GM10266 (cell line): ENCODE results near the gene PRKAG2.

ENCODE experiments used
- DNase-seq: peaks from one replicate; pipeline ENCODE4 v3.0.0; 2012; ENCODE audit errors: extremely low spot score
- CTCF ChIP-seq: IDR thresholded peaks from 2 replicates; pipeline ENCODE4 v1.5.1; 2012; ENCODE audit warnings: mild to moderate bottlenecking, low read depth; ENCODE audit not compliant: control insufficient read depth, insufficient read depth; ENCODE audit errors: missing control alignments

The PRKAG2 gene

GRCh38 chr7:151834271-151835035 is 42.5 kb downstream of the PRKAG2 start:
- TF ChIP-seq CTCF = no peak
- no peak for DNase-seq

- DNase-seq = no peak
- no peak for TF ChIP-seq CTCF
Observed at GRCh38 chr7:151833691-151834090, 43.2 kb downstream of the PRKAG2 start.

GRCh38 chr7:151833213-151833651 is 43.7 kb downstream of the PRKAG2 start:
- DNase-seq = no peak
- no peak for TF ChIP-seq CTCF

- TF ChIP-seq CTCF = no peak
- no peak for DNase-seq
Observed at GRCh38 chr7:151832656-151833055, 44.3 kb downstream of the PRKAG2 start.

- no peak for DNase-seq
- TF ChIP-seq CTCF = no peak
Observed at GRCh38 chr7:151832138-151832537, 44.8 kb downstream of the PRKAG2 start.

GRCh38 chr7:151831606-151832005 is 45.3 kb downstream of the PRKAG2 start:
- DNase-seq = no peak
- no peak for TF ChIP-seq CTCF

- TF ChIP-seq CTCF = no peak
- DNase-seq = no peak
Observed at GRCh38 chr7:151830121-151830830, 46.6 kb downstream of the PRKAG2 start.
